Uterus (tissue), 2 donors: ENCODE measurements around the gene ANKRD13C.

ENCODE experiments used
- POLR2A ChIP-seq, 2 donors: fragments of 450-650 bp; IDR thresholded peaks; one replicate each; pipeline ENCODE4 v1.6.1; 2016; ENCODE audit warnings: antibody characterized with exemption in 2 of 2, mild to moderate bottlenecking in 1 of 2, moderate library complexity in 1 of 2
- TF ChIP-seq, protein P1 (sequence below), 4 experiments: fragments of 200-600 bp in 2 of 4; fragments of 450-650 bp in 2 of 4; sonication (generic) in 2 of 4; IDR thresholded peaks; one replicate each; pipeline ENCODE4 v1.5.1; 2016 to 2019; ENCODE audit warnings: antibody characterized with exemption in 4 of 4, mild to moderate bottlenecking in 2 of 4, moderate library complexity in 1 of 4

DNA sequence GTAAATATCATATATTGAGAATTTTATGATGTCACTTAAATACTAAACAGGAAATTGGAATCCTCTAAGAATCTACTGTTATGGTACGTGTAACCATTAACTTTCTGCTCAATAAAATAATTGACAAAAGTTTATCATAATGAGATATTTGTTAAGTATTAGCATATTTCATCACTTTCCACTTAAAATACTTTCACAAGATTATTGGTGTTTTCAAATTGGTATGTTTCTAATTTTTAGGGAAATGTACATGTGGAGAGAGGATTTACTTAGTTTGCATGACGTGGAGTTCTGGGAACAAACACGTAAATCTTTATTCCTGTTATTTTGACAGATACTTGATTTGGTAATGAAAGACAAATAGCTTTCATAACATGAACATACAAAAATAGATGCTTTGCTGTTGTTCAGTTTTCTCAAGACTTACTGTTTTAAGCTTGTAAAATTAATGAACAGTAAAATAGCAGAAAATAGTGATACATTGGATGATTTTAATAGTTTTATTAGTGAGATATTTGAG, 131.7 kb downstream of the ANKRD13C start:
- TF ChIP-seq, protein P1, sequence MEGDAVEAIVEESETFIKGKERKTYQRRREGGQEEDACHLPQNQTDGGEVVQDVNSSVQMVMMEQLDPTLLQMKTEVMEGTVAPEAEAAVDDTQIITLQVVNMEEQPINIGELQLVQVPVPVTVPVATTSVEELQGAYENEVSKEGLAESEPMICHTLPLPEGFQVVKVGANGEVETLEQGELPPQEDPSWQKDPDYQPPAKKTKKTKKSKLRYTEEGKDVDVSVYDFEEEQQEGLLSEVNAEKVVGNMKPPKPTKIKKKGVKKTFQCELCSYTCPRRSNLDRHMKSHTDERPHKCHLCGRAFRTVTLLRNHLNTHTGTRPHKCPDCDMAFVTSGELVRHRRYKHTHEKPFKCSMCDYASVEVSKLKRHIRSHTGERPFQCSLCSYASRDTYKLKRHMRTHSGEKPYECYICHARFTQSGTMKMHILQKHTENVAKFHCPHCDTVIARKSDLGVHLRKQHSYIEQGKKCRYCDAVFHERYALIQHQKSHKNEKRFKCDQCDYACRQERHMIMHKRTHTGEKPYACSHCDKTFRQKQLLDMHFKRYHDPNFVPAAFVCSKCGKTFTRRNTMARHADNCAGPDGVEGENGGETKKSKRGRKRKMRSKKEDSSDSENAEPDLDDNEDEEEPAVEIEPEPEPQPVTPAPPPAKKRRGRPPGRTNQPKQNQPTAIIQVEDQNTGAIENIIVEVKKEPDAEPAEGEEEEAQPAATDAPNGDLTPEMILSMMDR (IDR thresholded peaks at IDR 0.05) = no peak
- no peak for TF ChIP-seq POLR2A (IDR thresholded peaks at IDR 0.05)
